ENCODE measurements around the gene PRIMPOL.

- TF ChIP-seq YY1 (IDR thresholded peaks at IDR 0.05; ENCODE audit: insufficient read depth, insufficient read length) (no peak), ZNF274 (IDR thresholded peaks at IDR 0.05; ENCODE audit: low read depth, low read length) (no peak), SUZ12 (IDR thresholded peaks at IDR 0.05; ENCODE audit: extremely low read depth, insufficient read depth, insufficient read length) (no peak)
These were observed 62.8 kb downstream of the PRIMPOL start for GRCh38 chr4:184712322-184712721.

Measured in NT2/D1 (cell line).